Spleen (tissue), 7 donors: ENCODE results near the gene PAQR4.

Experiments used
- CTCF ChIP-seq, 11 experiments: fragments of 200-600 bp in 7 of 11; fragments of 450-650 bp in 4 of 11; sonication (generic) in 4 of 11; IDR thresholded peaks in 8 of 11; conservative IDR thresholded peaks in 3 of 11; 1 replicate in 7 of 11; 2 replicates in 4 of 11; pipeline versions ENCODE4 v1.4.0 to v1.8.0; 2016 to 2021; ENCODE audit warnings: antibody characterized with exemption in 11 of 11, inconsistent platforms in 4 of 11, mild to moderate bottlenecking in 1 of 11
- POLR2A ChIP-seq, 3 donors: fragments of 450-650 bp; IDR thresholded peaks; one replicate each; pipeline ENCODE4 v1.5.1; 2017; ENCODE audit warnings: antibody characterized with exemption in 3 of 3, mild to moderate bottlenecking in 1 of 3
- POLR2AphosphoS5 ChIP-seq, 3 donors: sonication (generic); formaldehyde crosslinking; IDR thresholded peaks; one replicate each; pipeline ENCODE4 v1.5.1; 2017; ENCODE audit warnings: antibody characterized with exemption in 3 of 3
- donor health status: DM: no; HTN: no; CAD: no; lungs with moderate emphysema.
- donor health status: DM: no; HTN: no; CAD: no.
- donor health status: DM: no; HTN: no; CAD: no.

- TF ChIP-seq CTCF (IDR thresholded peaks at IDR 0.05 in 8 of 11, conservative IDR thresholded peaks at IDR 0.05 in 3 of 11) (no peak), POLR2A (IDR thresholded peaks at IDR 0.05) (no peak), POLR2AphosphoS5 (IDR thresholded peaks at IDR 0.05) (no peak)
Observed at GRCh38 chr16:3012828-3013420, 43.8 kb downstream of the PAQR4 start, which contains the start of gene CLDN9.
